Stimulated activated naive CD4-positive, alpha-beta T cell (primary cell): ENCODE results near the gene ACAP2.
"Not testable (repeated sequence)": the region's sequence is repeated elsewhere in the genome, so short reads cannot be mapped to it uniquely, and the experiment has no call there.

Source experiments
- DNase-seq, 6 experiments: peaks; one replicate each; lab custom pipeline; 2025; lab: John Stamatoyannopoulos, UW

The ACAP2 gene

GRCh38 chr3:195442573-195443390, at the start of gene ACAP2:
TSS of gene ACAP2 (minus strand) at chr3:195443020. CDS start at chr3:195442847, 173 bp downstream.
- peak; percentile 93 to 98 (median 96) for DNase-seq

DNA sequence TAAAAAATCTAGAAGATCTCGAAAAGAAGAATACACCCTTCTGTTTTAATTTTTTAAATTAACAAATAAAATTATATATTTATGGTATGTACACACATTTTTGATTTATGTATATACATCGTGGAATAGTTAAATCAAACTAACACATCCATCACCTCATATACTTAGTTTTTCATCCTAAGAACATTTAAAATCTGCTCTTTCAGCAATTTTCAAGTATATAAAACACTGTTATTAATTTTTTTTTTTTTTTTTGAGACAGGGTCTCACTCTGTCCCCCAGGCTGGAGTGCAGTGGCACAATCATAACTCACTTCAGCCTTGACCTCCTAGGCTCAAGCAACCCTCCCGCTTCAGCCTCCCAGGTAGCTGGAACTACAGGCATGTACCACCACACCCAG, 32.8 kb upstream of the ACAP2 start:
- no peak for DNase-seq

GRCh38 chr3:195475116-195475515, 32.3 kb upstream of the ACAP2 start:
- not testable (repeated sequence) for DNase-seq

DNA sequence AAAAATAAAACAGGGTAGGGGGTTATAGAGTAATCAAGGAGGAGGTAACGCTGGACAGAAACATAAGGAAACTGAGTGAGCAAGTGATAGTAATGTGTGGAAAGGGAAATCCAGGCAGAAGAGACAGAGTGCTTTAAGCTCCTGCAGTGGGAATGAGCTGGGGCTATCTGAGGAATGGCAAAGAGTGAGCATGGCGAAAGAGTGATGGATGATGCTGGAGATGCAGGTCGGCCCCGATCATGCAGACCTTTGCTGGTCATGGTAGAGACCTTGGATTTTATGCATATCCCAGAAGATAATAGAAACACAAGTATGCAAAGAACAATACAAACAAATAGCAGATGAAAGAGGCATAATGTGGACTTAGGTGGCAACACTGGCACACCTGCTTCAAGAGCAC, 26.0 kb upstream of the ACAP2 start:
- DNase-seq = no peak

DNA sequence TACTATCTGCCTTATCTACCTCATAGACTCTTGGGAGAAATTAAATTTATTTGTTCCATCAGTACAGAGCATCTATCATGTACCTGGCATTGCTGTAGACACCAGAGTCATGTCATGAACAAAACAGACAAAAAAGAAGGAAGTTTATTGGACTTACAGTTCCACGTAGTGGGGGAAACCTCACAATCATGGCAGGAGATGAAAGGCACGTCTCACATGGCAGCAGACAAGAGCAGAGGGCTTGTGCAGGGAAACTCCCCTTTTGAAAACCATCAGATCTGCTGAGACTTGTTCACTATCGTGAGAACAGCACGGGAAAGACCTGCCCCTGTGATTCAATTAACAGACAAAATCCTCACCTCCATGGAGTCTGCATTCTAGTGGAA, 25.6 kb upstream of the ACAP2 start:
- no peak for DNase-seq

DNA sequence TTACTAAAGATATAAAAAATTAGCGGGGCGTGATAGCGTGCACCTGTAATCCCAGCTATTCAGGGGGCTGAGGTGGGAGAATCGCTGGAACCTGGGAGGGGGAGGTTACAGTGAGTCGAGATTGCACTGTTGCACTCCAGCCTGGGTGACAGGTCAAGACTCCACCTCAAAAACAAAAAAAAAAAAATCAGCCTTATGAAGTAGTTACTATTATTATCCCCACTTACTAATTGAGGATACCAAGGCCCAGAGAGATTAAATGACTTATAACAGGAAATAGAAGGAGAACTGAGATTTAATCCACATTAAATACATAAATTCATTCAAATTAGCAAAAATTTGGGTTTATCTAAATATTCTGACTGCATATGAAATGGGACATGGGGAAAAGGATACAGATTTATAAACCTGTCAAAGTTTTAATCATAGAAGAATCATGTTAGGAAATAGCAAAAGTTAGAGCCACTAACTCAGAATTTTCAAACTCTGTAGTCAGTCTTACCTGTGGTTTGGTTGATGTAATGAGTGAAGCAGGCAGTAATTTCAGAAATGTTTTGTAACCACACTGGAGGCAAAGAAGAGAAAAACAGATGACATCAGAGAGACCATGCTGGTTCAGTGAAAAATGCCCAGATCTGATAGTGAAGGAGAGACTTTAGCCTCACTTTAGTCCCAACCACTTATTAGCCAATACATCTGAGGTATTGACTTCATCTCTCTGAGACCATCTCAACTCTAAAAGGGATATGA, 25.0 kb upstream of the ACAP2 start:
- peak in 3 of 6 experiments; percentile 3 to 34 (median 15) for DNase-seq

DNA sequence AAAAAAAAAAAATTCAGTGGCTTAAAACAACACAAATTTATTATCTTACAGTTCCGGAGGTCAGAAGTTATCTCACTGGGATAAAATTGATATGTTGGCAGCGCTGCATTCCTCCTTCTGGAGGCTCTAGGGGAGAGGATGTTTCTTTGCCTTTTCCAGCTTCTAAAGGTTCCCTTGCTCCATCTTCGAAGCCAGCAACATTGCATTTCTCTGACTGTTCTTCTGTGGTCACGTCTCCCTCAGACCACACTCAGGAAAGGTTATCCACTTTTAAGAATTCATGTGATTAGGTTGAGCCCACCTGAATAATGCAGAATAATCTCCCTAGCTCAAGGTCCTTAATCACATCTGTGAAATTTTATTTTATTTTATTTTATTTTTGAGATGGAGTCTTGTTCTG, 23.4 kb upstream of the ACAP2 start:
- no peak for DNase-seq

- not testable (repeated sequence) for DNase-seq
These were observed 20.1 kb upstream of the ACAP2 start for GRCh38 chr3:195462922-195463321.

DNA sequence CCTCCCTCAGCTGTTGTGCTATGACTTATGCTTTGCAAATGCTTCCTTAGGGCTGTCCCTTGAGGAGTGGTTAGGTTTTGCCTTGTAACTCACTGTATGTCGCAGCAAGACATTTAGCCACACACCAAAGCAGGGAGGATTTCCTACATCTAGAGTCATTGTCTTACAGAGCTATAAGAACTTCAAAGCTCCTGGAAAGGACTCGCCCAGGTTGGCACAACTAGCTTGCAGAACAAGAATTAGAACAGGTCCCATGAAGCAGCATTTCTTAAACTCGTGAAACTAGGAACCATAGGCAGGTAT, 19.4 kb upstream of the ACAP2 start:
- DNase-seq = no peak

- no peak for DNase-seq
These were observed 18.9 kb upstream of the ACAP2 start for GRCh38 chr3:195461594-195462307.

DNA sequence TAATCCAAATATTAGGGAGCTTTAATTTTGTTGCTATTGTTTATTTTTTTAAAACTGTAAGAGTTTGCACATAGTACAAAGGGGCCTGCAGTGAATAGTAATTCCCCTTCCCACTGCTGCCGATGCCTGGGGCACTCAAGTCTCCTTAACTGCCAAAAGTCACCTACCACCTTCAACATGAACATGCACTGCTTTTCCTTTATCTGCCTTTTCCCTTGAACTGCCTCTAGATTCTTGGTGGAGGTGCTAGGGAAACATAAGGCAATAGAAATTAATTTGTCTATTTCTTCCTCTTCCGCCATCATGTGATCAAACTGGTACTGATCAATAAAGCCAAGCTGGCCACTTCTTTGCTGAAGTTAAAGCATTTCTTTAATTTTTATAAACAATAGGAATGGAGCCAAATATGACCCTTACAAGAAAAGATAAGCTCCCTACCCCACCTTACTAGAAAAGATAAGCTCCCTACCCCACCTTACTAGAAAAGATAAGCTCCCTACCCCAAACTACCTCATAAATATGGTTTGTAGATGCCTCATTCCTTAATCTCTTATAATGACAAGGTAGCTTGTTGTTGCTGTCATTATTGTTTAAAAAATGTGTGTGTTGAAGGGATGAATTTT, 17.4 kb upstream of the ACAP2 start:
- DNase-seq = no peak

GRCh38 chr3:195458316-195458717, 15.5 kb upstream of the ACAP2 start:
- DNase-seq = peak in 3 of 6 experiments; percentile 48 to 62 (median 58)

- peak in 2 of 6 experiments; percentile 19 to 20 for DNase-seq
These were observed 13.0 kb upstream of the ACAP2 start for GRCh38 chr3:195455789-195456188.

GRCh38 chr3:195453236-195453635, 10.4 kb upstream of the ACAP2 start:
- DNase-seq = no peak

DNA sequence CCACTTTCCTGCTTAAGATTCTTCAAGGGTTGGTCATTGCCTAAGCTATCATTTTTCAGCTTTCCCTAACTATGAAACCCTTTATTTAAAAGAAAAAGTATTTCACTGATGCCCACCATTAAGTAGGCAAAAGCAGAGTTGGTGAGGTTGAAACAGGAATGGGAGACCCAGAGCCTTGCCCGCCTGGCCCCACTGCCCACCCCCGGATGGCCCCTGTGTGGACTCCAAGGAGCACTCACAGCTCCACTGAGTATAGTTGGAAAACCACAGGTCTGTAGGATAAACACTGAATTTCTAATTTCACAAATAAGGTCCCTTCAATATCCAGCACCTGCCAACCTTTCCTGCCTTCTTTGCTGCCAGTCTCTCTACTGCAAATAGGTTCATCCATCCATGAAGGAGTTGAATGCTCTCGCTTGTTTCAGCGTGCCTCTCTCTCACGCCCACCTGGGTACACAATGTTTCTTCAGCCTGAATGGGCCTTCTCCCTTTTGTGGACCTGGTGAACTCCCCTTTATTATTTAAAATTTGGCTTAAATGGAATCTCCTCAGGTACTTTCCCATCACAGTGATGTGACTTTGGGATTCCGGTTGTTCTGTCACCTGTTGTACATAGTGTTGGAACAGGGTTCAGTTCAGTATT, 8.7 kb upstream of the ACAP2 start:
- DNase-seq = no peak

- DNase-seq = no peak
These were observed 8.0 kb upstream of the ACAP2 start for GRCh38 chr3:195450731-195451229.

GRCh38 chr3:195448205-195448875, 5.5 kb upstream of the ACAP2 start:
- DNase-seq = no peak

DNA sequence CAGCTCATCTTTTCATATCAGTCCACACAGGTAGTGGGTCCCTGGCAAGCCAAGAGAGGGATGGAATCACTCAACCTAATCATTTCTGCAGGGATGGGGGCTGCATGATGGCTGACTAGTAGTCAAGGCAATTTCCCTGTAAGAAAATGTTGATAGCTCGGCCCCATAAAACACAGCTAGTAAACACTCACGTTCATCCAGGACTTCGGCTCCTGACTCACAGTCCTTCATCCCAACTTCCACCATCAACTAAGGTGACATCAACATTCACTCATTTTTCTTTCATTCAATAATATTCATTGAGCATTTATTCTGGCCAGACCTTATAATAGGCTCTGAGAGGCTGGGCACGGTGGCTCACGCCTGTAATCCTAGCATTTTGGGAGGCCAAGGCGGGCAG, 4.4 kb upstream of the ACAP2 start:
- no peak for DNase-seq

GRCh38 chr3:195446359-195446758, 3.5 kb upstream of the ACAP2 start:
- no peak for DNase-seq

DNA sequence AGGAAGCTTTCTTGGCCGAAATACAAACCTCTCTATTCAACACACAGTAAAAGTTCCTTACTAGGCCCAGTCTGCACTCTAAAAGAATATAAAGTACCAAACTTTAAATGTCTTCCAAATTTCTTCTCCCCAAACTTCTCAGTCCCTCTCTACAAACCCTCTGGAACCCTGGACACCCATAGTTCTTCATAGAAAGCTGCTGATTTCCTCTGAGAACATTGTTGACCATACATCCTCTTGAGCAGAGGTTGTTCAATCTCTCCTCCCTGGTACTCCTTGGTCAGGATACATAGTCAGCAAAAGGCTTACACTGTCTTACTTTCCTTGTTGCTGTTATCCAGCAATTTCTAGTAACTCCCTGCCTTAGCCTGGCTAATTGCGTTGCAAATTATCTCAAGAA, 3.1 kb upstream of the ACAP2 start:
- DNase-seq = no peak

DNA sequence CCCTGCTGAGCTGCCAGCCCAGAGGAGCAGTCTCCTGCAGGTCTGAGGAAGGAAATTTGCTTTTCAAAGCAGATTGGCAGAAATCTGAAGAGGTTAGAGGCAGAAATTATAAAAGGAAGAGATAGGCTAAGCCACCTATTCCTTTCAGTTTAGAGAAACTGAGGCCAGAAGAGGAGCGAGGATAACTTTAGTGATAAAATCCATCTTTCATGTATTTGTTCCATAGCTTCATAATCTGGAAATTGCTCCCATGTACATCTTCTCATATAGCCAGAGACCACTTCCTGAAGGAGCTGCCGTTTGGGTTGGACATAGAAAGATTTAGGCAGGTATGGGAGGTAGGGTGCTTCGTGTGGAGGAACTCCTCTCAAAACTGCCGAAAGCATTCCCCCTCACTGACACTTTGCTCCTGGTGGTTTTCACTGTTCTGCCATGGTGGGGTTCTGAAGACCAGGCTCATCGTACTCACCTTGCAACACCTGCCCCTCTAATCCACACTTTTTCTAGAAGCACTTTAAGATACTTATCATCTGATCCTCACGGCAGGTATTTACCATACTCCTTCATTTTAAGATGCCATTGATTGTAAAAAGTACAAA, 670 bp upstream of the ACAP2 start:
- peak in 1 of 6 experiments; percentile 35 for DNase-seq
